GM18507 (cell line): ENCODE data around the gene IGFN1.

ENCODE experiments used
- DNase-seq: peaks from one replicate; pipeline ENCODE4 v3.0.0; 2011; ENCODE audit warnings: low read depth; ENCODE audit not compliant: insufficient read length; ENCODE audit errors: extremely low spot score
- FAIRE-seq: peaks from 2 replicates; lab custom pipeline; 2011; peaks lifted over from hg19 to GRCh38; lab: Jason Lieb, UNC

IGFN1 gene

GRCh38 chr1:201190624-201191051 is at the start of gene IGFN1:
Gene IGFN1, plus strand, starts transcription at chr1:201190824. Its CDS starts 2,470 bp downstream, at chr1:201193294.
- FAIRE-seq (no peak), DNase-seq (no peak)

- no peak for DNase-seq
- FAIRE-seq: no peak
Measured at GRCh38 chr1:201140941-201141260, 49.7 kb upstream of the IGFN1 start.

DNA sequence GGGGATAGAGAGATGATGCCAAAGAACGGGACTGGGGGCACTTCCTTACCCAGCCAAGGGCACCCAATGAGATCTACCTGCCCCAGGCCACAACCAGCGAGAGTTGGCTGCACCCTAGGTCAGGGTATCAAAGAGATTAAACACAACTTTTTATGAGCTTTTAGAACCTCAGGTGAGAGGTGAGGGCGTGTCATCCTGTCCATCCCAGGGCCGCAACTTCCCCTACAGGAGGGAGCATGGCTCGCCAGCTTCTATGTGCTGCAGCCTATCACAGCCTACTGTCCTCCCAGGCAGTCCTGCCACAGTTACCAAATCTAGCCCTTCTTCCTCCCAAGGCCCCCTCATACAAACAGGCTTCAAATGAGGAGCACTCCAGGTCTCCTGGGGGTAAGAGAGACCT is 49.2 kb upstream of the IGFN1 start:
- no peak for FAIRE-seq

DNA sequence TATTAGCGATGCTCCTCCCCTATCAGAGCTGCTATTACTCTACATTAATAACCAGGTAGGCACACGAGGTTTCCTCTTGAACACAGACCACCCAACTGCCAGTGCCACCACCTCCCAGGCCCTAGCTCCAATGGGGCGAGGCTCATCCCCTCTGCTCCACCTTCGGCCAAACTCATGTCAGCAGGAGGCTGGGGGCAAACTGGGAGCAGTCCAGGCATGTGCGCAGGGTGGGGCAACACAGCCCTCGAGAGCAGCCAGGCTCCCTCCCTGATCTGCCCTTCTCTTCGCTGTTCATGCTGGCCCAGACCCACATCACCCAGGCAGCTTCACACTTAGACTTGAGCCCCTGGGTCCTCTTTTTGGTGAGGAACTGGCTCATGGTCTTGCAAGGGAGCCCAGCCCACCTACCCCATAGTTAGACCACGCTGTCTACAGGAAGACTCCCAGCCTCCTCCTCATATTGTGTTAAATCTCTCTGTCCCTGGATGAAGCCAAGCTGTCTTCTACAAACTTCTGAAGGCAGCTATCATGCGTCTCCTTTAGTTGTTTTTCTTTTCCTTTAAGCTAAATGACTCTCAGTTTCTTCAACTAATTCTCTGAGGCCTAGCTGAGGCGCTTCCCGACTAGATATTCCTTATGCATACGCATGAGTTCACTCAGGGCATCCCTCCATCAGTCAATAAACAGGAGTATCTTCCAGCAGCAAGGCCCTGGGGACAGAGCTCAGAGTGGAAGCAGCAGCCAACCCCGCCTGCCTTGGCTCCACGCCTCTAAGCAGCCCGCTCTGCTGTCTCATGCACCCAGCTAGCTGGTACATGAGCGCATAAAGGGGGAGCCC is 48.4 kb upstream of the IGFN1 start:
- no peak for FAIRE-seq
- no peak for DNase-seq

More for the DNA sequence above, 49.2 kb upstream of the IGFN1 start:
- no peak for DNase-seq

GRCh38 chr1:201142849-201143725 is 47.5 kb upstream of the IGFN1 start:
- no peak for FAIRE-seq
- DNase-seq: no peak

GRCh38 chr1:201143726-201144635 is 46.6 kb upstream of the IGFN1 start:
- FAIRE-seq: no peak
- no peak for DNase-seq

DNA sequence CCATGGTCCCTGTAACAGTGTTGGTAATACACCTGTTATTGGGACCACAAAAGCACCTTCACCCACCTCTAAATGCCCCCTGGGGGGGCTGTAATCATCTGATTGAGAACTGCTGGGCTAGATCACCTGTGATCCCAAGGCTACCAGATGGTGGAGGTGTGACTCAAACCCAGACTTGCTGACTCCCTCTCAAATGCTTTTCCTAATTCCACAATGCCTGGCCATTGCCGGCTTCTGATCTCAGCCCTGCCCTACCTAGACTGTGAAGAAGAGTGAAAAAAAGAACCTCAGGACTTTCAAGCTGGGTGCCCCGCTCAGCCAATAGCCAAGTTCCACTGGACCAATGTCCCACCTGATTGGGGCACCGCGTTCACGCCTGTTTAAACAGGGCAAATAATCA is 45.9 kb upstream of the IGFN1 start:
- FAIRE-seq (no peak), DNase-seq (no peak)

DNA sequence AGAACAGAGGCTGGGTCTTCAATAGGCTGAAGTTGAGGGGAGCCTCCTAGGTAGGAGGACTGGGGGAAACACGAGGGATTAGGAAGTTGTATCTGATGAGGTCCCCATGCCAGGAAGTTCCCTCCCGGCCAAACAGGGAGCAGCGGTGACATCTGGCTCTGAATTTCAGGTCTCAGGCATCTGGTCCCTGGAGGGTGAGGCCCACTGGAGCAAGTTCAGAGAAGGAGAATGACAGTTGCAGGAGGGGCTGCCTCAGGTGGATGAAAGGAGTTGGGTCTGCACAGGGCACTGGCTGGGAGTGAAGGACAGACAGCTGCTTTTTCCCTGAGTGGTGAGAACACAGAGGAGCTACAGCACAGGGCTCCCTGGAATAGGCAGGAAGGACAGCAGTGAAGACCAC is 45.5 kb upstream of the IGFN1 start:
- DNase-seq (no peak), FAIRE-seq (no peak)

GRCh38 chr1:201145816-201146215 is 44.8 kb upstream of the IGFN1 start:
- DNase-seq: no peak
- FAIRE-seq: no peak

DNA sequence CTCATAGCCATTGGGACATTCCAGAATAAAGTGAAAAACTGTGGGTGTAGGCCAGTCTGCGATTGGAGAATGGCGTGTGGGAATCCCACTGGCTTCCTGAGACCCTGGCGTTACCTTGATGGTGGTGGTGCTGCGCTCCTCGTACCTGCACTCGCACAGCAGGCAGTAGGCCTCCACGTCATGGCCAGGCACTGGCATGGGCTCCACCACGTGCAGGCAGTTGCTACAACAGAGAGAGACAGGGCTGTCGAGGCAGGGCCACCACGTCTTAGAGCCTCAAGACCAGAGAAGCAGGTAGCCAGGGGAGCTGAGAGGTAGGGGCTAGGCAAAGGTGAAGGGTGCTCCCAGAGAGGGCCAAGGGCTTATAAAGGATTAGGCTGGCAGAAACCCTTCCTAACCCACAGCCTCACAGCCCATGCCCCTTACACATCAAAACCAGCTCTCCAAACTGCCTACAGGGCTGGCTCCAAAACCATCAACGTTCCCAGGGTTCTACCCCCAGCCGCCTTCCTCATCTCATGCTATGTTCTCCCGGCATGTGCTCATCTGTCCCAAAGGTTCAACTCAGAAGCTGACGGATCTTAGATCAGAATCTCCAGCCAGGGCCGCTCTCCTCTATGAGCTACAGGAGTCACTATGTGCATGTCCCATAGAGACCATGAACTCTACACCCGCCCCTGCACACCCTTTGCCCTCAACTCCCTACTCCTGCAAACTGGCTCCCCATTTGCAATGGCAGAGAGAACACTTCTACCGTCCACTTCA is 43.8 kb upstream of the IGFN1 start:
- no peak for DNase-seq
- FAIRE-seq: no peak

DNA sequence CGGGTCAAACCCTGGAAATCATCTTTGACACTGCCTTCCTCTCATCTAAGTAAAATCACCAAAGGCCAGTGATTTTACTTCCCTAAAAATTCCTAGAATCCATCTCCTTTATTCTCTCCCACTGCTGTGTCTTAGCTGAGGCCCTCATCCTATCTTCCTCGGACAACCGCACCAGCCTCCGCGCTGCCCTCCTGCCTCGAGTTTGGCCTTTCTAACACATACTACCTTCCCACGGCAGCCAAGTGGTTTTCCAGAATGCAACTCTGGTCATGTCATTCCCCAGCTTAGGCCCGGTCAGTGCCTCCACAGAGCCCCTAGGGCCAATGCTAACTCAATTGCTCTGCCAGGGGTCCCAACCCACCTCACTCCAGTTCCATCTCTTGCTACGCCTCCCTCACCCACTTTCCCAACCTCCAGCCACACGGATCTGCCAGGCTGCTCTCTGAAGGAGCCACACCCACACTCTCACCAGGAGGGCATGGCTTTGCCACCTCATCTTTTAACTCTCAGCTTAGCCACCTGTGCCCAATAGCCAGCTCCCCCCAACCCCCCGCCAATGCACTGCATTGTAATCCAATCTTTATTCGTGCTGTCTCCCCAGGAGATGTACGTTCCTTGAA is 43.1 kb upstream of the IGFN1 start:
- no peak for DNase-seq
- no peak for FAIRE-seq

- FAIRE-seq (peak; percentile 47), DNase-seq (peak; percentile 20)
Measured at GRCh38 chr1:201149400-201149799, 41.2 kb upstream of the IGFN1 start.

DNA sequence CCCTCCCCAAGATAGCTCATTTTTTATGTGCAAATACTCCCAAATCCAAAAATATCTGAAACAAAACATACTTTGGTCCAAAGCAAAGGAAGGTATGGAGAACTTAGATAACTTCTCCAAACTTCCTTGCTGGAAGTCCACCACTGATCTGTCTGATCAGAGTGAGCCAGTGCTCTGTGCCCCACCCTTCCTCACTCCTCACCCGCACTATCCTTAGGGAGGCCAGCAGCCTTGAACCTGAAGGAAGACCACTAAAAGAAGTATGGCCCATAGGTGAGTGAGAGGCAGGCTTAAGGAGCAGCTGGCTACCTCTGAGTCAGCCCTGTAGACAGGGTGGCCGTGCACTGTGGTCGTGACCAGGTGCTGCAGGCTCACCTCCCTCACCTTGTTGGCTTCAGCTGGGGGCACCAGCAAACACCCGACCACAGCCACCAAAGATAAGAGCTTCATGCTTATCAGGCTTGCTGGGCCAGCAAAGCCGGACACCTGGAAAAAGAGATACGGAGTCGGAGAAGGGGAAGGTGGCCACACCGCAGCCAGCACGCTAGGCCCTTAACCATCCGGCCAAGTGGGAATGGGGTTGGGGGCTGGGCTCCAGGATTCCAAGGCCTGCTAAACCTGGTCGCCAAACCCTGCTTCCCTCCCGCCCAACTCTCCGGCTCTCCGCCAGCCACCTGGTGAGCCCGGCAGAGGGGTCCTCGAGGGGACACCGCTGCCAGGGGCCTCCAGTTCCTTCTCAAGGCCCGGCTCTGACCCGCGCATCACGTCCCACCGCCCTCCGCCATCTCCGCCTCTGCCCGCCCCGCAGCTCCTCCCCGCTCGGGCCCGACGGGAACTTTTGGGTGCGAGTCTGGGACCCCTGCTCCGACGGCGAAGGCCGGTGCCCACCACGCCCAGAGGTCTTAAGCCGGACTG is 36.9 kb upstream of the IGFN1 start:
- no peak for FAIRE-seq

GRCh38 chr1:201154389-201155165 is 36.0 kb upstream of the IGFN1 start, which contains the start of gene TMEM9:
Gene TMEM9, minus strand, starts transcription at chr1:201154474. Its CDS starts 551 bp downstream, at chr1:201153923.
- FAIRE-seq: peak; percentile 84
- DNase-seq: peak; percentile 97

More for the DNA sequence above, 36.9 kb upstream of the IGFN1 start:
- peak; percentile 65 for DNase-seq

DNA sequence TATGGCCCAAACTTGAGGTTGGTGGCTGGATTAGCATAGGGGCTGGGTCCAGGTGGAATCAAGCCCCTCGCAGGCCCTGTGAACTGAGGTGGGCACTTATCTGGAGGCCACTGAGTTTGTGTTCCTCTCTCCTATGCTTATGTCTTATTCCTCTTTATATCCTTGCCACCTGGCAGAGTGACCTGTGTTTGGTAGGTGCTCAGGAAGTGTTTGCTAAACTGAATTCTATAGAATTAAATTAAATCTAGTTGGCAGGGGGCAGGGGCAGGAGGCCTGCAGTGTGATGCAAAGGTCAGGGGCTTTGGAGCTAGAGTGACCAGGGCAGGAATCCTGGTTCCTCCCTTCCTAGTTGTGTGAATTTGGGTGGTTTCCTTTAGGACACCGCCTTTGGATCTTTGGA is 35.3 kb upstream of the IGFN1 start:
- DNase-seq: no peak
- no peak for FAIRE-seq

DNA sequence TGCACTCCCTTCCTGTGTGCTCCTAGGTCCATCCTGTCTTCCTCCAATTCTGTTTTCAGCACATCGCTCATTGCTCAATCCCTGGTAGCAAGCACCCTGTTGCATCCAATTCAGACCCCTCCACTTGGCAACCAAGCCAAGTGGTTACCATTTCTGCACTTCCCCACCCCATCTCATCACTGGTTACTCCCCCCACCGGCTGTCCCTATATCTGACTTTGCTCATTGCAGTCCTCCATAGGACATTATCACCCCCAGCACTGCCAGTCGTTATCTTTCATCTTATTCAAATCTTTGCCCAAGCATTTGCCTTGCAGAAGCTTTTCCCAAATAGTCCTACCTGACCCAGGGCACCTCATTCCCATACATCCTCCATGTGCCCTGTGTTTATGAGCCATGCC is 34.3 kb upstream of the IGFN1 start:
- FAIRE-seq (no peak), DNase-seq (no peak)

- DNase-seq (no peak), FAIRE-seq (no peak)
Measured at GRCh38 chr1:201156819-201157218, 33.8 kb upstream of the IGFN1 start.
